Adrenal gland (tissue), 12 donors: ENCODE measurements around the gene KCNC1. TPM values are rescaled to one million over a fixed set of nuclear protein-coding genes. Genes with fewer than 3 reads are reported as not detected.

Experiments used
- DNase-seq, 7 donors: peaks; one replicate each; pipeline ENCODE4 v3.0.0-alpha.2; 2019 to 2020
- H3K27ac ChIP-seq, 5 donors: fragments of 200-600 bp; sonication (generic) in 4 of 5; 1 replicate in 3 of 5; 2 replicates in 2 of 5; pipeline versions ENCODE4 v1.5.1 to v1.8.0; 2016 to 2020; ENCODE audit warnings: mild to moderate bottlenecking in 1 of 5
- H3K27me3 ChIP-seq: fragments of 200-600 bp; 2 replicates; pipeline ENCODE4 v1.8.0; 2021
- H3K36me3 ChIP-seq, 2 donors: fragments of 200-600 bp; replicated peaks in 1 of 2; 1 replicate in 1 of 2; 2 replicates in 1 of 2; pipeline versions ENCODE4 v1.5.1 to v1.8.0; 2018 to 2022
- H3K4me1 ChIP-seq, 2 donors: fragments of 200-600 bp; replicated peaks in 1 of 2; 1 replicate in 1 of 2; 2 replicates in 1 of 2; pipeline versions ENCODE4 v1.5.1 to v1.8.0; 2018 to 2021
- H3K4me3 ChIP-seq, 4 donors: fragments of 200-600 bp; sonication (generic) in 3 of 4; one replicate each; pipeline ENCODE4 v1.5.1; 2016 to 2018
- H3K9me3 ChIP-seq, 3 donors: fragments of 200-600 bp; sonication (generic) in 1 of 3; replicated peaks in 1 of 3; 1 replicate in 2 of 3; 2 replicates in 1 of 3; pipeline versions ENCODE4 v1.5.1 to v1.8.0; 2016 to 2021
- POLR2A ChIP-seq, 2 donors: fragments of 450-650 bp; IDR thresholded peaks; one replicate each; pipeline ENCODE4 v1.6.1; 2017; ENCODE audit warnings: antibody characterized with exemption in 2 of 2, mild to moderate bottlenecking in 2 of 2, moderate library complexity in 1 of 2
- WGBS, 4 donors: extraction: QIAGEN DNeasy Blood & Tissue Kit in 2 of 4; methylation state at CpG; one replicate each; pipeline versions ENCODE4 v1.1.5 to v1.1.7; 2013 to 2017; 5-methylcytosine and 5-hydroxymethylcytosine counted together
- intact Hi-C, 2 donors: fragments of 100-400 bp; cut with DNase I; formaldehyde crosslinking; loops; one replicate each; pipeline versions ENCODE4 v1.14.1 to v1.15.0; 2022 to 2023
- polyA plus RNA-seq, 3 donors: library from polyadenylated mRNA; stranded (reverse); fragments of 200-250 nt in 2 of 3; fragments of 350-450 nt in 1 of 3; fragmentation: Illumina TruSeq in 1 of 3; extraction: RNeasy Lipid Tissue Mini Kit (QIAGEN cat#74804) in 1 of 3; gene quantifications; one replicate each; pipeline ENCODE4 v1.2.3, GENCODE V29; 2013 to 2014
- total RNA-seq, 9 donors: library from RNA; depleted of rRNA in 4 of 9; stranded (reverse); fragments of >200 nt in 4 of 9; fragments of 120-200 nt in 1 of 9; fragmentation: NEBNext Ultra II Directional in 1 of 9; extraction: Animal tissue kit (Norgen Biotek cat#: 25700) in 1 of 9; gene quantifications; one replicate each; pipeline versions ENCODE4 v1.1.0 to v1.2.4, GENCODE V29; 2013 to 2023
- TF ChIP-seq, protein P1 (sequence below), 6 experiments: fragments of 450-650 bp in 4 of 6; fragments of 200-600 bp in 2 of 6; sonication (generic) in 1 of 6; IDR thresholded peaks; 1 replicate in 5 of 6; 2 replicates in 1 of 6; pipeline versions ENCODE4 v1.5.1 to v1.8.0; 2016 to 2021; ENCODE audit warnings: antibody characterized with exemption in 6 of 6, mild to moderate bottlenecking in 2 of 6, moderate library complexity in 1 of 6
- donor health status: healthy with polysubstance abuse.
- donor health status: Bipolar disorder and iron deficiency.
- donor health status: DM: yes; HTN: yes; CAD: no.
- donor health status: DM: no; HTN: no; CAD: no.
- donor health status: DM: no; HTN: no; CAD: no.
- donor health status: DM: yes; HTN: yes; CAD: no.

Gene KCNC1
- total and polyA plus RNA-seq, 12 donors: 0.06 to 1.3 (median 0.55) TPM; not detected in 3

DNA sequence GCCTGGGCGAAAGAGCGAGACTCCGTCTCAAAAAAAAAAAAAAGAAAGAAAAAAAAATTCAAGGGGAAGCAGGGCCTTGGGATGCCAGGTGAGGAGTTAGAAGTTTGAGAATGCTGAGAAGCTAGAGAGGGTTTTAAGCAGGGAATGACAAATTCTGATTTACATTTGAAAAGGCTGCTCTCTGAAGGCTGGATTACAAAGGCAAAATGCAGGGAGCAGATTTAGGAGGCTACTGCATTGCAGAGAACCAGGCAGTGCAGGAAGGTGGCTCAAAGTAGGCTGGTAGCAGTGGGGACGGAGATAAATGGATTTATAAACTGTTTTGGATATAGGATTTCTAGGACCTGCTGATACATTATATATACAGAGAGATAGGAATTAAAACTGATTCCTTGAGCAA lies 66.6 kb downstream of the KCNC1 start:
- intact Hi-C loops: no loop called here
- H3K4me1 ChIP-seq: no peaks in the 10 kb centered on the region
- no peaks in the 10 kb centered on the region for H3K9me3 ChIP-seq
- DNase-seq: no peak
- H3K36me3 ChIP-seq: no peaks in the 10 kb centered on the region
- no peak overlapping the region for H3K4me3 ChIP-seq
- WGBS, 4 donors: 93 to 100% (median 96%) methylated on average over 4 of the region's 4 CpGs
- H3K27ac ChIP-seq: no peak overlapping the region
- H3K27me3 ChIP-seq: no peaks in the 10 kb centered on the region
- TF ChIP-seq, protein P1, sequence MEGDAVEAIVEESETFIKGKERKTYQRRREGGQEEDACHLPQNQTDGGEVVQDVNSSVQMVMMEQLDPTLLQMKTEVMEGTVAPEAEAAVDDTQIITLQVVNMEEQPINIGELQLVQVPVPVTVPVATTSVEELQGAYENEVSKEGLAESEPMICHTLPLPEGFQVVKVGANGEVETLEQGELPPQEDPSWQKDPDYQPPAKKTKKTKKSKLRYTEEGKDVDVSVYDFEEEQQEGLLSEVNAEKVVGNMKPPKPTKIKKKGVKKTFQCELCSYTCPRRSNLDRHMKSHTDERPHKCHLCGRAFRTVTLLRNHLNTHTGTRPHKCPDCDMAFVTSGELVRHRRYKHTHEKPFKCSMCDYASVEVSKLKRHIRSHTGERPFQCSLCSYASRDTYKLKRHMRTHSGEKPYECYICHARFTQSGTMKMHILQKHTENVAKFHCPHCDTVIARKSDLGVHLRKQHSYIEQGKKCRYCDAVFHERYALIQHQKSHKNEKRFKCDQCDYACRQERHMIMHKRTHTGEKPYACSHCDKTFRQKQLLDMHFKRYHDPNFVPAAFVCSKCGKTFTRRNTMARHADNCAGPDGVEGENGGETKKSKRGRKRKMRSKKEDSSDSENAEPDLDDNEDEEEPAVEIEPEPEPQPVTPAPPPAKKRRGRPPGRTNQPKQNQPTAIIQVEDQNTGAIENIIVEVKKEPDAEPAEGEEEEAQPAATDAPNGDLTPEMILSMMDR (IDR thresholded peaks at IDR 0.05): no peak
- TF ChIP-seq POLR2A (IDR thresholded peaks at IDR 0.05): no peak

DNA sequence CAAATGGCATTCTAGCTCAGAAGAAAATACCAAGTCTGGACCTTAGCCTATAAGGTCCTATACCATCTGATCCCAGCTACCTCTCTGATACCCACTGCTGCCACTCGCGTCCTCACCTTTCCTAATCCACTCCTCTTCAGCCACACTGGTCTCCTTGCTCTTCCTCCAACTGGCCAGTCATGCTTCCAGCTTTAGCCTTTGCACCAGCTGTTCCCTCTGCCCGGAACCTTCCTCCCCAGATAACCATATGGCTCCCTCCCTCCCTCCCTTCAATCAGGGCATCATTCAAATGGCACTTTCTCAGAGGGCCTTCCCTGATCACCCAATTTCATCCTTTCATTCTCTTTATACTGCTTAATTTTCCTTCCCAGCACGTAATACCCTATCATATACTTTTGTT lies 67.9 kb downstream of the KCNC1 start:
- Histone ChIP-seq H3K27ac (no peak overlapping the region), H3K4me3 (no peak overlapping the region), H3K27me3 (no peaks in the 10 kb centered on the region), H3K36me3 (no peaks in the 10 kb centered on the region), H3K9me3 (no peaks in the 10 kb centered on the region), H3K4me1 (no peaks in the 10 kb centered on the region)
- WGBS, 4 donors: 93 to 99% (median 95%) methylated on average over 4 of the region's 4 CpGs
- peak in 1 of 7 donors; percentile 39 for DNase-seq
- no peak for TF ChIP-seq POLR2A (IDR thresholded peaks at IDR 0.05)
- TF ChIP-seq, protein P1 (IDR thresholded peaks at IDR 0.05): no peak
- intact Hi-C loops: no loop called here

DNA sequence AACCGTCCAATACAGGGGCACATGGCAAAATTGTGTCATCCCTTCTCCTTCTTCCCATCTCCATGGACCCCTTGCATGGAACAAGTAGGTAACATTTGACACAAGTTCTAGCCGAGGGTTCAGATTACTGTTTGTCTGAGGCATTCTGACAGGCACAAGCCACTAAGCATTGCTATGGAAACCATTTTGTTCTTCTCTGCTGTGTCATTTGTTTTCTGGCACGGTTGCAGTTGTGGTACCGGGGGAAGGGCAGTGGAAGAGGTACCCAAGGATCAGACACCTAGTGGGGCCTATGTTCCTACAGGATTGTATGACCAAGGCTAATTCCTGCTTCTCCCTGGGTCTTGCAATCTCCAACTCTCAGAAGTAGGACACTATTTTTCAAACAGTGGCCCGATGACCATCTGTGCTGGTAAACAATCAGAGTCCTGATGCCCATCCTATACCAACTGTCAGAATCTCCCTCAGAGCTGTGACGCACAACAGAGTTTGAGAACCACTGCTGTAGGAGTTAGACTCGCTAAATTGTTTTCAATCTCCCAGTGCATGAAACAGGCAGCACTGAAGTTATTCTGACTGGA lies 69.3 kb downstream of the KCNC1 start:
- no peaks in the 10 kb centered on the region for H3K9me3 ChIP-seq
- intact Hi-C loops: no loop called here
- no peaks in the 10 kb centered on the region for H3K4me1 ChIP-seq
- no peaks in the 10 kb centered on the region for H3K36me3 ChIP-seq
- TF ChIP-seq, protein P1 (IDR thresholded peaks at IDR 0.05): no peak
- TF ChIP-seq POLR2A (IDR thresholded peaks at IDR 0.05): no peak
- DNase-seq: peak in 1 of 7 donors; percentile 34
- H3K27me3 ChIP-seq: no peaks in the 10 kb centered on the region
- H3K27ac ChIP-seq: no peak overlapping the region
- 81 to 91% (median 88%) methylated on average over 7 of the region's 7 CpGs for WGBS, 4 donors
- H3K4me3 ChIP-seq: no peak overlapping the region

- DNase-seq: no peak
- WGBS, 4 donors: 84 to 95% (median 91%) methylated on average over 4 of the region's 4 CpGs
- no peak overlapping the region for H3K27ac ChIP-seq
- no peaks in the 10 kb centered on the region for H3K36me3 ChIP-seq
- no peaks in the 10 kb centered on the region for H3K4me1 ChIP-seq
- intact Hi-C loops: no loop called here
- H3K27me3 ChIP-seq: no peaks in the 10 kb centered on the region
- no peak for TF ChIP-seq POLR2A (IDR thresholded peaks at IDR 0.05)
- TF ChIP-seq, protein P1 (IDR thresholded peaks at IDR 0.05): no peak
- H3K9me3 ChIP-seq: no peaks in the 10 kb centered on the region
- H3K4me3 ChIP-seq: no peak overlapping the region
These were observed 70.5 kb downstream of the KCNC1 start for GRCh38 chr11:17805043-17805442.
